ENCODE data around the gene IMMP2L.

IMMP2L gene

GRCh38 chr7:110646804-110647203 is 915.5 kb downstream of the IMMP2L start:
- H3K4me1 ChIP-seq (ENCODE audit: control insufficient read depth in 1 of 2, insufficient read depth in 1 of 2, low read depth in 1 of 2, low read length in 1 of 2) = no peaks in the 10 kb centered on the region
- no peak overlapping the region for H3K4me3 ChIP-seq (ENCODE audit: low read depth in 1 of 2, low read length in 1 of 2)
- TF ChIP-seq CTCF (IDR thresholded peaks at IDR 0.05) = no peak
- no peaks in the 10 kb centered on the region for H3K9me3 ChIP-seq
- no peaks in the 10 kb centered on the region for H3K36me3 ChIP-seq
- H3K27me3 ChIP-seq = no peaks in the 10 kb centered on the region
- H3K27ac ChIP-seq = no peak overlapping the region

- no peak for TF ChIP-seq CTCF (IDR thresholded peaks at IDR 0.05)
- Histone ChIP-seq H3K4me3 (ENCODE audit: low read depth in 1 of 2, low read length in 1 of 2) (no peak overlapping the region), H3K27me3 (no peaks in the 10 kb centered on the region), H3K36me3 (no peaks in the 10 kb centered on the region), H3K9me3 (no peaks in the 10 kb centered on the region), H3K27ac (no peak overlapping the region), H3K4me1 (ENCODE audit: control insufficient read depth in 1 of 2, insufficient read depth in 1 of 2, low read depth in 1 of 2, low read length in 1 of 2) (no peaks in the 10 kb centered on the region)
Observed at GRCh38 chr7:110645616-110646015, 916.7 kb downstream of the IMMP2L start.

GRCh38 chr7:110645060-110645459 is 917.2 kb downstream of the IMMP2L start:
- no peaks in the 10 kb centered on the region for H3K9me3 ChIP-seq
- H3K4me1 ChIP-seq (ENCODE audit: control insufficient read depth in 1 of 2, insufficient read depth in 1 of 2, low read depth in 1 of 2, low read length in 1 of 2) = no peaks in the 10 kb centered on the region
- no peak overlapping the region for H3K27ac ChIP-seq
- H3K36me3 ChIP-seq = no peaks in the 10 kb centered on the region
- no peak for TF ChIP-seq CTCF (IDR thresholded peaks at IDR 0.05)
- H3K4me3 ChIP-seq (ENCODE audit: low read depth in 1 of 2, low read length in 1 of 2) = no peak overlapping the region
- H3K27me3 ChIP-seq = no peaks in the 10 kb centered on the region

GRCh38 chr7:110637252-110637651 is 925.0 kb downstream of the IMMP2L start:
- no peak for TF ChIP-seq CTCF (IDR thresholded peaks at IDR 0.05)
- no peaks in the 10 kb centered on the region for H3K27me3 ChIP-seq
- no peak overlapping the region for H3K4me3 ChIP-seq (ENCODE audit: low read depth in 1 of 2, low read length in 1 of 2)
- H3K36me3 ChIP-seq = no peaks in the 10 kb centered on the region
- no peaks in the 10 kb centered on the region for H3K4me1 ChIP-seq (ENCODE audit: control insufficient read depth in 1 of 2, insufficient read depth in 1 of 2, low read depth in 1 of 2, low read length in 1 of 2)
- no peak overlapping the region for H3K27ac ChIP-seq
- H3K9me3 ChIP-seq = no peaks in the 10 kb centered on the region

GRCh38 chr7:110633313-110633712 is 929.0 kb downstream of the IMMP2L start:
- Histone ChIP-seq H3K27ac (no peak overlapping the region), H3K27me3 (no peaks in the 10 kb centered on the region), H3K4me1 (ENCODE audit: control insufficient read depth in 1 of 2, insufficient read depth in 1 of 2, low read depth in 1 of 2, low read length in 1 of 2) (no peaks in the 10 kb centered on the region), H3K9me3 (no peaks in the 10 kb centered on the region), H3K36me3 (no peaks in the 10 kb centered on the region), H3K4me3 (ENCODE audit: low read depth in 1 of 2, low read length in 1 of 2) (no peak overlapping the region)
- TF ChIP-seq CTCF (IDR thresholded peaks at IDR 0.05) = no peak

GRCh38 chr7:110626414-110626813 is 935.9 kb downstream of the IMMP2L start:
- Histone ChIP-seq H3K4me1 (ENCODE audit: control insufficient read depth in 1 of 2, insufficient read depth in 1 of 2, low read depth in 1 of 2, low read length in 1 of 2) (no peaks in the 10 kb centered on the region), H3K36me3 (no peaks in the 10 kb centered on the region), H3K27ac (no peak overlapping the region), H3K9me3 (no peaks in the 10 kb centered on the region), H3K27me3 (no peaks in the 10 kb centered on the region), H3K4me3 (ENCODE audit: low read depth in 1 of 2, low read length in 1 of 2) (no peak overlapping the region)
- no peak for TF ChIP-seq CTCF (IDR thresholded peaks at IDR 0.05)
